Suppressor macrophage treated with lipopolysaccharide for 1 hour (primary cell): Measurements from ENCODE around the gene MAD1L1.

ENCODE experiments used
- DNase-seq, 3 donors: peaks; one replicate each; pipeline ENCODE4 v3.0.0-alpha.2; 2020 to 2022

Gene MAD1L1

DNA sequence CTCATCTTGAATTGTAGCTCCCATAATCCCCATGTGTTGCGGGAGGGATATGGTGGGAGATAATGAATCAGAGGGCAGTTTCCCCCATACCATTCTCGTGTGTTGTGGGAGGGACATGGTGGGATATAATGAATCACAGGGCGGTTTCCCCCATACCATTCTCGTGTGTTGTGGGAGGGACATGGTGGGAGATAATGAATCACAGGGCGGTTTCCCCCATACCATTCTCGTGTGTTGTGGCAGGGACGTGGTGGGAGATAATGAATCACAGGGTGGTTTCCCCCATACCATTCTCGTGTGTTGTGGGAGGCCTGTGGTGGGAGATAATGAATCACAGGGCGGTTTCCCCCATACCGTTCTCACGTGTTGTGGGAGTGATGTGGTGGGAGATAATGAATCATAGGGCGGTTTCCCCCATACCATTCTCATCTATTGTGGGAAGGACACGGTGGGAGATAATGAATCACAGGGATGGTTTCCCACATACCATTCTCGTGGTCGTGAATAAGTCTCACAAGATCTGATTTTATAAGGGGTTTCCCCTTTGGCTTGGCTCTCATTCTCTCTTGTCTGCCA is 271.0 kb downstream of the MAD1L1 start:
- DNase-seq = peak; percentile 73 to 81 (median 77)

DNA sequence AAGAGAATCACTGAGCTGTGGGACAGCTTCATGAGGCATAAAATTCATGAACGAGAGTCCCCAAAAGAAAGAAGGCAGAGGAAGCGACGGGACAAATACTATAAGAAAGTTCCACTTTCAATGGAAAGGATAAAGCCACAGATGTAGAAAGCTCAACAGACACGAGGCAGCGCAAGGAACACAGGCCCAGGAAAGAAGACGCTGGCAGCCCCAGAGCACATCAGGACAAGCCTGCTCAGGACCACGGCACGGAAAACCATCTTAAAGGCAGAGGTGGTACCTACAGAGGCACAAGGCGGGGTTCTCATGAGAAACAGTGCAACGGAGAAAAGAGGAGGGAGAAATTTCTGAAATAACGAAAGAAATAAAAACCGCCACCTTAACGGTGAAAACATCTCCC is 273.4 kb downstream of the MAD1L1 start:
- DNase-seq = no peak

DNA sequence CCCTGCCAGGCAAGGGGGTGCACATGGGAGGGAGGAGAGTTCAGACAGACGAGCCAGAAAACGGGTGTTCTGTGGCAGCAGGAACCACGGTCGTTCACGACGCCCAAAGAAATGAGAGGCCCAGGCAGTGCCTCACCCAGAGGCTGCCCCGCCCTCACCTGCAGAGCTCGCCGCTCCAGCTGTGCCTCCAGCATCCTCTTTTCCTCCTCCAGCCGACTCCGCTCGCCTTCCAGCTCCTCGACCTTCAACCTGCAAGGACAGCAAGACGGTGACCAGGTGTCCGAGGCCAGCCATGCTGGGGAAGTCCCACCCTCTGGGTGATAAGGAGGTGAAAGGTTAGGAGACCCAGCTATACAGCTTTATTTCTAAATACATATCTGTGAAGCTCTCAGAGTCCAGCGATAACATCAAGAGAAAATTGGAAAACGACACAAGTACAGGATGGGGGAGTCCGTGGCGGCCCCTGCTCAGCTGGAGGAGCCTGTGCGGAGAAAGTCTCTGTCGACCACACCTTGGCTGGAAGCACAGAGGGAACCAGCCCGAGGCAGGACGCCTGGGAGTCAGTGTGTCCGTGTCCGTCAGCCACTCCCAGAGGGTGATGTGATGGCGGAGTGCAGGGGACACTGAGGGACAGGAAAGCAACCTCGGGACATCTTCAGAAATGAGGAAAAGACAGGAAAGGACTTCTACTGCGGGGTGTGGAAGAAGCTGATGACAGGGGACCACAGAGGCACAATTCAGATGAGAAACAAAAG is 275.1 kb downstream of the MAD1L1 start:
- no peak for DNase-seq

DNA sequence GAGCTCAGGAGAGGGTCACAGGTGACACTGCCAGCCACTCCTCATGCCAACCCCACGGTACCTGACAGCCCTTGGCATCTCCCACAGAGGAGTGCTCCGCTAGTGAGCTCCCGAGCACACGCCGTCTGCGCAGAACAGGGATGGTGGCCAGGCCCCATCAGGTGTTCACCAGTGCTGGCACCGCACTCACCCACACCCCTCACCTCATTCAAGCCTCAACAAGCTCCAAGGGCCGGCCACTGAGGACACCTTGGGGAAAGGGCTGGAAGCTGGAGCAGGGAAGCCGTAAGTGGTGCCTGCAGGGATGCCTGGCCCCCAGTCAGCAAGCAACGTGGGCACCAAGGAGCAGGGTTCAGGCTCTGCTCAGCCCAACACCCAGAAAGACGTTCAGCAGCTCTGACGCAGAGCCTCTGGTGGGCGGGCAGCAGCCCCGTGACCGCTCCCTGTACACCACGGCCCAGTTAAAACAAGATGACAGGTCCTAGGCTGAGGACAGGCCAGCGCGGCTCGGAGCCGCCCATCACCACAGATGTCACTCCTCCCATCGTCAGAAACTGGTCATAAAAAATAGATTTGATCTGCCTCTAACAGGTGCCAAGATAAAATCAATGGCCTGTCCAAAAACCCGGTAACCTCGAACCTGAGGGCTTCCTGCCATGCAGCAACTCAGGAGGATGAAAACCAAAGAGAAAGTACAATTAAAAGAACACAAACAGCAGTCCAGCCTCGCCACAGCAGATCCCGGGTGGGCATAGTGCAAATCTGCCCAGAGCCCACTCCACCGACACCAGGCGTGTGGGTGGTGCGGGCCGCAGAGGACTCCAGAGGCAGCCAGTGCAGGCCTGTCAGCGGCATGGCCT is 275.9 kb downstream of the MAD1L1 start:
- DNase-seq = no peak

DNA sequence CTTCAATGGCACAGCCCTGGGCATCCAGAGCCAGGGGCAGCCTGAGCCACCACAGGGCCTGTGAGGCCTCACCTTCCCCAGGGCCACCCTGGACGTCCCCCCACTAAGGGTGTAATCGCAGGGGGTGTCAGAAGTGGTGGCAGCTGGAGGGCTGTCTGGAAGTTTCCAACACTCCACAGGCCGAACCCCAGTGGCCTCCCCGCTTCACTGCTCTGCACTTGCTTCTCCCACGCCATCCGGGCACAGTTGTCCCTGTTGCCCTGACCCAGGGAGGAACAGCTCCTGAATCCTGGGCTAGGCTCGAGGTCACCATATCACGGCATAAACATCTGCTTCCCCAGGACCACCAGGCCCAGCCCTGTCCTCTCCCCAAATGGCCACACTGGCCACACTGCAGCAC is 276.6 kb downstream of the MAD1L1 start:
- DNase-seq = no peak

DNA sequence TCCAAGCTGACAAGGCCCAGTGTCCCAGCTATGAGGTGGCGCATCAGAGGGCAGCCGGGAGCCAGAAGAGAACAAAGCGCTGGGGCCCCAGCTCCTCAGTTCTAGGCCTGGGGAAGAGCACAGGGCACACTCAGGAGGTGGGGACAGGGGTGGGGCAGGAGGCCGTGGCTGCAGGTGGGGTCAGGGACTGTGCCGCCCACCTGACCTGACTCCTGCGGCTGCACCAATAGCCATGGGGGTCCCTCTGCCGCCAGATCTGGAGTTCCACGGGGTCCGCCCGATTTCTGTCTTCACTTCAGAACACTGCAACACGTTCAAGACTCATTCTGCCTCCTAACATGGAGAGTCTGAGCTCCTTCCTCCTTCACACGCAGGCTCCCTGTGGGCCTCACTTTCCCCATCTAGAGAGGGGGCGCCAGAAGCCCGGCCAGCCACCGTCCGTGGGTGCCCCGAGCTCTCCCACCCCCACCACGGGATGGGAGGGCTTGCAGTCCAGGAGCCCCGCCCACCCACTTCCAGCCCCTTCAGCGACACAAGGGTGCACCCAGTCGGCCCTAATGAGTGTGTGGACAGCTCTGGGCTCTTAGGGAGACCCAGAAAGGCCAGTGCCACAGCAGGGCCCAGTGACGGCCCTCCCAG is 278.3 kb downstream of the MAD1L1 start:
- DNase-seq = no peak

DNA sequence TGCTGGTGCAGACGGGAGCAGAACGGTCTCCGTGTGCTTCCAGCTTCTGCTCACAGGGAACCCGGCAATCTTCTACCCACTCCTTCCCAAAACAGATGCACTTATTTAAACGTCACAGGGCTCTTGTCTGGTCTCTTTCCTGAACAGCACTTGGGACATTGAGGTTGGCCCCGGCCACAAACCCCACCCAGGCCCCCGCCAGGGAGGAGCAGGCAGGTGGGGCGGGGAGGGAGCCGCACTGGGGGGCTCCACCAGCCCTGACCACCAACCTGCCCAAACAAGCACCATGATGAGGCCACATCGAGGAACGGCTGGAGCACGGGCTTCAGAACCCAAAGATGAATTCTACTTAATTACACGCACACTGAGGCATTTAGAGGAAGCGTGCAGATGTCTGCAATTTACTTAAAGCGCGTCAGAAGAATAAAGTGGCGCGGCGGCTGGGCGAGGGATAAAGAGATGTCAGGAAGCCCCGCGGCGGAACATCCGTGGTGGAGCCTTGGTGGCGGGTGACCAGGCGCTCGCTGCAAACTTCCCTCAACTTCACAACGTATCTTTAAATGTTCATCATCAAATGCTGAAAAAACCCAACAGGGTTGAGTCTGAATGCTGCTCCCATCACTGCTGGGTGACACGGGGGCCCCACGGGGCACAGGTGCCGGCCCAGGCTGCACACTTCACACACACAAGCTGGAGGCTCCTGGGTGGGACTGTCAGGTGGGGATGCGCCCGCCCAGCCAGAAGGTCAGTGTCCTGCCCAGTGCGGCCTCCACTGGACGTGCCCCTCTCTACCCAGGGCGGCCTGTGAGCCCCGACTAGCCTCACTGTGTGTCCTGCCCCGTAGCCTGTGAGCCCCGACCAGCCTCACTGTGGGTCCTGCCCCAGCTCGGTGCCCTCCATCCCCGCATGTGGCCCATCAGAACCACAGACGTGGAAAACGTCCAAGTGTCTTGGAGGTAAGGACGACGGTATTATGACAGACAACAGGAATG is 279.2 kb downstream of the MAD1L1 start:
- DNase-seq = no peak

DNA sequence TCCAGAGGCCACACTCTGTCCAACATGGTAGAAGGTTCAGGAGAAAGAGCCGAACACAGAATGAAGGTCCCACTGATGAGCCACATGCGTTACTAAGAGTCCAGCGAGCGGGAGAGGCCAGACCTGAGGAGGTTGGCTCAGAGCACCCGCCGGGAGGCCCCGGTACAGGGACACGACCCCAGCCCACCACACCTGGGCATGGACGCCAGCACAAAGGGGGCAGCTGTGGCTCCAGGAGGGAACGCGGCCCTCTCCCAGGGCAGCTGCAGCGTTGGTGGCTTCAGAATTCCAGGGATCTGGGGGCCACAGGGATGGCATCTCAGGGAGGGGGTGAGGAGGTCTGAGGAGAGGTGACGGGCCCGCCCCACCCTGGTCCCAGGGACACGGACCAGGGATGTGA is 280.0 kb downstream of the MAD1L1 start:
- no peak for DNase-seq

DNA sequence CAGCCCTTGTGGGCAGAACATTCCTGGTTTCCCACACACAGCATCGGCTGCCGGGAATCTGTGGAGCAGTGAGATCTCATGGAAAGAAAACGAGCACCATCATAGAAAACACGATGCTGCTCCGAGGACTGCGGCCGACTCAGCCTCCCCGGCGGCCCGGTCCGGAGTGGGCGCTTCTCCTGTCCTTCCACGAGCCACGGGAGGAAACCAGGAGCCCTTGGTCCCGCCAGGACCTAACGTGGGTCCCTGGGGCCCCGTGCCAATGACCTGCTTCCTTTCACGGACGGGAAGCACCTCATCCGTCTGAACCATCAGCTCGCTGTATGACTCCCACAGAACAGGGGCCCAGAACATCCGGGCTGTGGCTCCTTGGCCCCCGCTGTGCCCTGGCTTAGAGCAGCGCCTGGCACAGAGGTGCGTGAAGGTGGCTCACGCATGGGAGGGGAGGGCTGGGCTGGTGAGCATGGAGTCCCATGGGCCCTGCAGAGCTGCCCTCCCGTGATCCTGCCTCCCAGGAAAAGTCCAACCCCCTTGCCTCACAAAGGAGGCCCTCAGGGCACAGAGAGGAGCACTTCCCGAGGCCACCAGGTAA is 280.5 kb downstream of the MAD1L1 start:
- DNase-seq = no peak

DNA sequence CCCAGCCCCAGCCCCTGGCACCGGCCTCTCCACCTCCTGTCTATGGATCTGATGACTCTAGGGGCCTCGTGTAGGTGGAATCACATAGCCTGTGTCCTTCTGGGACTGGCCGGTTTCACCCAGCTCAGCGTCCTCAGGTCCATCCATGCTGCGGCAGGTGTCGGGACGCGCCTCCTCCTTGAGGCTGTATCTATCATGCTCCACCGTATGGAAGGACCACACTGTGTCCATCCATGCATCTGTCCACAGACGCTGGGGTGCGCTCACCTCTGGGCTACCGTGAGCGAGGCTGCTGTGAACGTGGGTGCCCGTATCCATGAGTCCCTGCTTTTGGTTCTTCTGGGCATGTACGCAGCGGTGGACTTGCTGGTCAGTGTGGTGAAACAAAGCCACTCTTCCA is 281.1 kb downstream of the MAD1L1 start:
- no peak for DNase-seq

DNA sequence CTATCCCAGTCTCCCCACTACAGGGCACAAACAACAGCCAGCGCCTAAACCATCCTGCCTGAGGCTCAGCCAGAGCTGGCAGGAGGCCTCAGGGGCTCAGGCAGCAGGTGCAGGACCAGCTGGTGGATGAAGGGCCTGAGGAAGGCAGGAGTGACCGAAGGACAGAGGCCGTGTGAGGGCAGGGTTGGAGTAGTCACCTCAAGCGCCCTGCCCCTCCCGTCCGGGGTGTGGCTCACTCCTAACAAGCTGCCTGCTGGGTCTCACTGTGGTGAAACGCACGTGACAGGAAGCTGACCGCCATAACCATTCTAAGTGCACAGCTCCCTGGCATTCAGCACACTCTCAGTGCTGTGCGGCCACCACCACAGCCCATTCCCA is 281.6 kb downstream of the MAD1L1 start:
- DNase-seq = peak; percentile 51 to 62 (median 60)

DNA sequence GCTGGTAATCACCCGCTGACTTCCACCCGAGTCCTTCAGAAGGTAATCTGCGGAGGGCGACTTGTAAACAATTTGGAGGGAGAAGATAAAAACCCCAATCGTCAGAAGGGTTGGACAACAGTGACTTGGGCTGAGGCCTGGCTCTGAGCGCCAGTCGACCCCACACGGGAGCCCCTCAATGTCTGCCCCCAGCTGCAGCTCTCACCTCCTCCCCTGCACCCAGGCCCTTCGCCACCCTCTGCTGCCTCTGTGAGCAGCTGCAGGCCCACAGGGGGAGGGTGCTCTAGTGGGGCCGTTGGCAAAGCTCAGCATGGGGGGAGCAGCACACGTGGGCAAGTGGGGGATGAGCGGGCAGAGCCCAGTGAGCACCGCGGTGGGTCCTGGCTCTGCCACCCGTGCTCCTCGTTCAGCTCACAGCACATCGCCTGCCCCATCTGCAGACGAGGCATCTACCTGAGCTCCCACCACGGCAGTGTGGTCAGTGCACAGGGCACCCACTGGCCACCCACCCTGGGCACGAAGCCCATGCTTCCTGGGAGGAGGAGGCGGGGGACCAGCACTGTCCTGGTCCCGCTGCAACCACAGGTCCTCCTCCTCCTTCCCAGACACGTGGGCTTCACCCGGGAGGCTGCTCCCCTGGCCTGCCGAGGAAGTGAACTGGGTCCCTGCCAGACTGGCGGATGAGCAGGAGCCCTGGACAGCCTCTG is 282.1 kb downstream of the MAD1L1 start:
- DNase-seq = no peak

DNA sequence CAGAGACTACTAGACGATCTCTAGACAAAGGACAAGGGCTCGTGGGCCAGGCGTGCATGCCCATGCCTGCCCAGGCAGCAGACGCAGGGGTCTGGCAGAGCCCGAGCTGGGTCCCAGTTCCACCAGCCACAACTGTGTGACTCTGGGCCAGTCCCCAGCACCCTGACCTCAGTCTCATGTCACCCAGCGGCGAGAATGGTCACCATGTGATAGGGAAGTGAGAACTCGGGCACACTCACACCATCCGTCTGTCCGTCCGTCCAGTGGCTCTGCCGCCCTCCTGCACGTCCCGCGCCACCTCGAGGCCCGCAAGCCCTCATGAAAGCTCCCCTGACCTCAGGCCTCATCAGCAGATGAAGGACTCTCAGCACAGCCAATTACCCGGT is 282.7 kb downstream of the MAD1L1 start:
- peak in 2 of 3 donors; percentile 29 to 31 for DNase-seq

DNA sequence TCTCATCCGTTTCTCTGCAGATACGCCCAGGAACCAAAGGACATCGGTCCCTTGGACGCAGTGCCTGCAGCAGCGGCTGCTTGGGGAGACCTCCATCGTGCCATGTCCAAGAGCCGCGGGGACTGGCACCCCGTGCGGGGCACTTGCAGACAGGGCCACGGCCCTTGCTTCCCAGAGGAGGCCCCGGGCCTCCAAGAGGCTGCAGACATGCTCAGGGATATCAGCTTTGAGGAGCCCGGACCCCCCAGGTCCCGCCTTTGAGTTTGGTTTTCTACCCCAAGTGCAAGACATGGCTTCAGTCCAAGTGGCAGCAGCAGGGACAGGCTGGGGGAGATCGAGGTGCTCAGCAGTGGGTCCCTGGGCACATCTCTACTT is 283.1 kb downstream of the MAD1L1 start:
- DNase-seq = no peak

DNA sequence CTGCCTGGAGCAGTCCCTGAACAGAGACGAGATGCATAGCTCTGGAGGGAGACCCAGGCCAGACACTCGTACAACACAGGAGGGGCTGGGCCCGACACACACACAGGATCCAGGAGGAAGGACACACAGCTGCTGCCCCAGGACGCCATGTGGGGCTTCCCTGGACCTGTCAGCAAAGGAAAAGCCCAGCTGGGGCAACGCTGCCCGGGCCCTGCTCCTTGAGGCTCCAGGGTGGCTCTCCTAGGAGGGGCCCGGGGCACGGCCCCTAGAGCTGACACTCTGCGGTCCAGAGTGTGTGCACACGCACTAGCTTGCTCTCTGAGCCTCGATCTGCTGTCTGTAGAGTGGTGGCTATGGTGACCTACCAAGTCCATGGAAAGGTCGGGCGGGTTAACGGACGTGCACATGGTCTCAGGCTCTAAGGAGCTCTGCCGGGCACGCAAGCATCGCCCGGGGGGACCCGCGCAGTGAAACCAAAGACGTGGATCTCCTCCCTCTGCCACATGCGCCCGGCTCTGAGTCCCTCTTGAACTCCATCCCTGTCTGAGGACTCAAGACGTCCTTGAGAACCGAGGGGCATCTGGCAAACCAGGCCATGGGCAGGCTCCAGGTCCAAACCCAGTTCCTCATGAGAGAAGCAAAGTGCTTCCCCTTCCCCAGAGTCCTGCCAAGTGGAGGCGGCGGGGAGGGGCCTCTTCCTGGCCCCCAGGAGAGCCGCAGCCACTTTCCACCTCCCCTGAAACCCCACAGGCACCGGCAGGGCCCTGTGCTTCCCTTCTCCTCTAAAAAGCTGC is 283.7 kb downstream of the MAD1L1 start:
- DNase-seq = no peak

DNA sequence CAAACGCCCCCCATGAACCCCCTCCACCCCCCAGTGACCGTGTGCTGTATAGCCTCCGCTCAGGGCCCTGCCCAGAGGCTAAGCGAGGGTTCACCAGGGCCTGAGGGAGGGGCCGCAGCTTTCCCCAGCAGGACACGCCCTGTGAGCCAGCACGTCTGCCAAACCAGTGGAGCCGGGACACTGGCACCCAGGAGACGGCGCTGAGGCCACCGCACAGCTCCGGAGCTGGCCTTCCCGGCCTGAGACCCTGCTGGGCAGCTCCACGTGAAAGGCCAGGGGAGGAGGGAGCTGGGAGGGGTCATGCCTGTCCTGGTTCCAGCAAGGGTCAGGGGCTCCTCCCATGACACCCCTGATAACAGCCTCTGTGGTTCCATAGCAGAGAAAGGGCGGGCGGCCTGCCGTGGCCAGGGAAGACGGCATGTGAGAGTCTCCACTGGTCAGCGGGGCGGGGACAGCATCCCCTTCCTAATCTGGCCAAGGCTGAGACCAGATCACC is 284.4 kb downstream of the MAD1L1 start:
- DNase-seq = no peak

DNA sequence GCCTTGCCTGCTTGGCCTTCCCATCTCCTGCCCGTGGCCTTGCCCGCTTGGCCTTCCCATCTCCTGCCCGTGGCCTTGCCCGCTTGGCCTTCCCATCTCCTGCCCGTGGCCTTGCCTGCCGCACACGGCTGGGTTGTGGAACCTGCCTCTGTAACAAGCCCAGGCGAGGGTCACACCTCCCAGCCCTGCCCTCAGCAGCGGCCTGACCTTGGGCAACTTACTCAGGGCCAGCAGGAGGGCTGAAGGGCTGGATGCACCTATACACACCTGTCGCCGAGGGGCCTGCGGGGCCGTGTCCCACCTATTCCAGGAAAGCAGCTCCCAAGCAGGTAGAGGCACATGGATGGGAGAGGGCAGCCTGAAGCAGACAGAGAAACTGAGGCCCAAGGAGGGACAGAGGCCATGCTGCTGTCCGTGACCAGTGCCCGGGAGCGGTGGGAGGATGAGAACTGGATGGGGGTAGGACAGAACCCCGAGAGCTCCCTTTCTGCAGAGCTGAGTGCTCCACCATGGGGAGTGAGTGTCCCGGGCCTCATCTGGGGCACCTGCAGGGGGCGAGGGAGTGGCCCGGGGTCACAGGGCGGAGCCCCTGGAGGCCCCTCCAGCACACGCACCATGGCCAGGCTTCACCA is 285.0 kb downstream of the MAD1L1 start:
- no peak for DNase-seq

DNA sequence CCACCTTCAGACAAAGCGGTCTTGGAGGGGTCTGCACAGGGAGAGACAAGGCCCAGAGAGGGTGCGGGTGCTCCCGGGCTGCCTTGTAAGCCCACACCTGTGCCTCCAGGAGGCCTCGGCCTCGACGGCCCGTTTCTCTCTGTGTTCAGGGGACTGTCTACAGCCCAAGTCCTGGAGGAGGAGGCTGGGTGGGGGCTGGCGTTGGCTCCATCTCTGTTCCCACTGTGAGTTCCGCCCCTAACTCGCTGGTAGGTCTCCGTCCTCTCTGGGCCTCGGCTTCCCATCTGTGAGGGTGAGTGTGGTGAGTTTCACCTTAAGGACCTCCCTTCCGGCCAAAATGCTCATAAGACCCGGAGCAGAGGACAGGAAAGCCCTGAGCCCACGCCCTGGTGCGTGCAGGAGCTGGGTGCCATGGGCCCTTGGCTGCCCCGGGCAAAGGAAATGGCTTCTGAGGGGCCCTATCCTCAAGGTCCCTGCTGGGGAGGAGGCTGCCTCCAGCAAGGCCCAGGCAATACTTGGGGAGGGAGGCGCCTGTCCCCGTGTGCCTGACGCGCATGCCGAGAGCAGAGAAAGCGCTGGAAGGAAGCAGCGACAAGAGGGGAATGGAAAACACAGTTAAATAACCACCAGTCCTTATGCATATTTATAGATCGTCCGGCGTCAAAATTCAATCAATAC is 285.8 kb downstream of the MAD1L1 start:
- DNase-seq = no peak
